IMR-90 (cell line): ENCODE data around the gene URI1.

Experiments
- BHLHE40 ChIP-seq: fragments of 150-350 bp; IDR thresholded peaks from 2 replicates; pipeline ENCODE4 v1.6.1; 2016; ENCODE audit warnings: mild to moderate bottlenecking, low read depth, low read length
- CEBPB ChIP-seq: IDR thresholded peaks from 2 replicates; pipeline ENCODE4 v1.6.1; 2012; ENCODE audit warnings: low read depth, low read length, improper control_type of control experiment
- CHD1 ChIP-seq: IDR thresholded peaks from 2 replicates; pipeline ENCODE4 v1.6.1; 2012; ENCODE audit warnings: low read depth, low read length, improper control_type of control experiment
- CTCF ChIP-seq: conservative IDR thresholded peaks from 2 replicates; pipeline ENCODE4 v1.5.1; 2012; ENCODE audit warnings: mild to moderate bottlenecking, low read depth, low read length, improper control_type of control experiment
- MXI1 ChIP-seq: IDR thresholded peaks from 2 replicates; pipeline ENCODE4 v1.6.1; 2012; ENCODE audit warnings: low read depth, mild to moderate bottlenecking, low read length, moderate library complexity, borderline replicate concordance
- NFE2L2 ChIP-seq: fragments of 150-350 bp; IDR thresholded peaks from 2 replicates; pipeline ENCODE4 v1.6.1; 2016; ENCODE audit warnings: low read depth, mild to moderate bottlenecking, low read length
- POLR2A ChIP-seq: IDR thresholded peaks from 2 replicates; pipeline ENCODE4 v1.6.1; 2012; ENCODE audit warnings: mild to moderate bottlenecking, low read depth, low read length
- RAD21 ChIP-seq: IDR thresholded peaks from 2 replicates; pipeline ENCODE4 v1.6.1; 2012; ENCODE audit warnings: low read length, improper control_type of control experiment
- RCOR1 ChIP-seq: IDR thresholded peaks from 2 replicates; pipeline ENCODE4 v1.6.1; 2012; ENCODE audit warnings: mild to moderate bottlenecking, low read length, improper control_type of control experiment; ENCODE audit not compliant: insufficient replicate concordance
- RFX5 ChIP-seq: IDR thresholded peaks from 2 replicates; pipeline ENCODE4 v1.8.0; 2012; ENCODE audit warnings: low read depth, mild to moderate bottlenecking, low read length, moderate library complexity
- SMC3 ChIP-seq: fragments of 150-350 bp; IDR thresholded peaks from 2 replicates; pipeline ENCODE4 v1.6.1; 2016; ENCODE audit warnings: low read depth, mild to moderate bottlenecking, antibody characterized with exemption, low read length, moderate library complexity
- USF2 ChIP-seq: fragments of 150-350 bp; IDR thresholded peaks from 2 replicates; pipeline ENCODE4 v1.6.1; 2017; ENCODE audit warnings: mild to moderate bottlenecking, antibody characterized with exemption, low read length, low read depth

GRCh38 chr19:30062065-30062906 lies 120.2 kb downstream of the URI1 start:
- no peak for TF ChIP-seq MXI1
- no peak for TF ChIP-seq SMC3
- no peak for TF ChIP-seq CTCF
- no peak for TF ChIP-seq POLR2A
- TF ChIP-seq USF2, result no peak
- TF ChIP-seq NFE2L2, result no peak
- no peak for TF ChIP-seq CHD1
- no peak for TF ChIP-seq RCOR1
- no peak for TF ChIP-seq CEBPB
- TF ChIP-seq BHLHE40, result no peak
- no peak for TF ChIP-seq RAD21
- no peak for TF ChIP-seq RFX5
